Measurements from ENCODE around the gene ACSL1. TPM values are rescaled to one million over a fixed set of nuclear protein-coding genes. Genes with fewer than 3 reads are reported as not detected.

ACSL1 gene
- total RNA-seq, 1 donor from 2014 or later: 316 TPM

- no peaks in the 10 kb centered on the region for H3K36me3 ChIP-seq
- DNase-seq: no peak
- H3K4me1 ChIP-seq: peaks cover 86% of the 10 kb centered on the region
- intact Hi-C loops (cut with micrococcal nuclease): no loop called here
- H3K27me3 ChIP-seq (ENCODE audit: low read depth): no peaks in the 10 kb centered on the region
- no peaks in the 10 kb centered on the region for H3K9me3 ChIP-seq (replicated peaks)
- TF ChIP-seq CTCF (IDR thresholded peaks at IDR 0.05; ENCODE audit: borderline replicate concordance): no peak
- peak overlapping the region; percentile 95 for H3K27ac ChIP-seq (replicated peaks)
- H3K4me3 ChIP-seq: peak overlapping the region; percentile 73
These were observed 2.8 kb downstream of the ACSL1 start for GRCh38 chr4:184823014-184823413.

DNA sequence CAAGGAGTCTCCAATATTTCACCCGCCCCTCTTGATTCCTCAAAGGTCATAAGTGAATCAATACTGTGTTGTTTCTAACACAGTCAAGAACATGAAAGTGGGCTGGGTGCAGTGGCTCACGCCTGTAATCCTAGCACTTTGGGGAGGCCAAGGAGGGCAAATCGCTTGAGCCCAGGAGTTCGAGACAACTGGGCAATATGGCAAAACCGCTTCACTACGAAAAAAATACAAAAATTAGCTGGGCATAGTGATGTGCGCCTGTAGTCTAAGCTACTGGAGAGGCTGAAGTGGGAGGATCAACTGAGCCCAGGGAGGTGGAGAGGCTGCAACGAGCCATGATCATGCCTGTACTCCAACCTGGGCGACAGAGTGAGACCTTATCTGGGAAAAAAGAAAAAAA is 3.4 kb downstream of the ACSL1 start:
- H3K27me3 ChIP-seq (ENCODE audit: low read depth): no peaks in the 10 kb centered on the region
- intact Hi-C loops (cut with micrococcal nuclease): no loop called here
- peak overlapping the region; percentile 95 for H3K27ac ChIP-seq (replicated peaks)
- TF ChIP-seq CTCF (IDR thresholded peaks at IDR 0.05; ENCODE audit: borderline replicate concordance): no peak
- H3K4me3 ChIP-seq: peak overlapping the region; percentile 73
- H3K36me3 ChIP-seq: no peaks in the 10 kb centered on the region
- peaks cover 93% of the 10 kb centered on the region for H3K4me1 ChIP-seq
- DNase-seq: no peak
- H3K9me3 ChIP-seq (replicated peaks): no peaks in the 10 kb centered on the region

GRCh38 chr4:184821242-184821641 is 4.5 kb downstream of the ACSL1 start:
- Histone ChIP-seq H3K36me3 (no peaks in the 10 kb centered on the region), H3K27me3 (ENCODE audit: low read depth) (no peaks in the 10 kb centered on the region), H3K9me3 (replicated peaks) (no peaks in the 10 kb centered on the region), H3K4me3 (no peak overlapping the region), H3K27ac (replicated peaks) (peak overlapping the region; percentile 95), H3K4me1 (peaks cover 91% of the 10 kb centered on the region)
- no peak for DNase-seq
- no peak for TF ChIP-seq CTCF (IDR thresholded peaks at IDR 0.05; ENCODE audit: borderline replicate concordance)
- intact Hi-C loops (cut with micrococcal nuclease): no loop called here

- H3K27ac ChIP-seq (replicated peaks): peak overlapping the region; percentile 95
- TF ChIP-seq CTCF (IDR thresholded peaks at IDR 0.05; ENCODE audit: borderline replicate concordance): no peak
- H3K4me3 ChIP-seq: no peak overlapping the region
- no peaks in the 10 kb centered on the region for H3K27me3 ChIP-seq (ENCODE audit: low read depth)
- no peak for DNase-seq
- no peaks in the 10 kb centered on the region for H3K9me3 ChIP-seq (replicated peaks)
- peaks cover 94% of the 10 kb centered on the region for H3K4me1 ChIP-seq
- intact Hi-C loops (cut with micrococcal nuclease): no loop called here
- no peaks in the 10 kb centered on the region for H3K36me3 ChIP-seq
These were observed 6.0 kb downstream of the ACSL1 start for GRCh38 chr4:184819786-184820185.

DNA sequence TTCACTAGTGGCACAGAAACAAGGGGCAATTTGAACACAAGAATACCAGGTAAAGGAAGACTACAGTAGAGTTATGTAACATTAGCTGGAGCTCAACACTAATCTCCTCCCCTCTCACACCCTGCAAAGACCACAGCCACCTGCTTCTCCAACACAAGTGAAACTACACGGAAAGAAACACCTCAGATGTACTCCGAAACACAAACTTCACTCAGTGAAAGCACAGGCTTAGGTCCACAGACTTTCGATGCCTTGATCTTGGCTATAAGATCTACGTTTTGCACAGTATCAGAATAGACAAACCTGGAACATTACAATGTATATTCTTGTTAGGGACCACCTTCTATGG is 7.6 kb downstream of the ACSL1 start:
- Histone ChIP-seq H3K27me3 (ENCODE audit: low read depth) (no peaks in the 10 kb centered on the region), H3K4me1 (peaks cover 94% of the 10 kb centered on the region), H3K9me3 (replicated peaks) (no peaks in the 10 kb centered on the region), H3K36me3 (no peaks in the 10 kb centered on the region), H3K4me3 (no peak overlapping the region), H3K27ac (replicated peaks) (peak overlapping the region; percentile 95)
- intact Hi-C loops (cut with micrococcal nuclease): no loop called here
- no peak for DNase-seq
- no peak for TF ChIP-seq CTCF (IDR thresholded peaks at IDR 0.05; ENCODE audit: borderline replicate concordance)
